Sigmoid colon (tissue), 4 donors: ENCODE results near the gene FAM76A.

Source experiments
- EP300 ChIP-seq, 4 donors: sonication (generic); formaldehyde crosslinking; IDR thresholded peaks; one replicate each; pipeline ENCODE4 v1.6.1; 2017; ENCODE audit warnings: antibody characterized with exemption in 4 of 4
- POLR2A ChIP-seq, 2 donors: fragments of 450-650 bp; IDR thresholded peaks; one replicate each; pipeline ENCODE4 v1.6.1; 2016; ENCODE audit warnings: antibody characterized with exemption in 2 of 2, mild to moderate bottlenecking in 2 of 2, moderate library complexity in 2 of 2
- POLR2AphosphoS5 ChIP-seq, 4 donors: sonication (generic); formaldehyde crosslinking; IDR thresholded peaks; one replicate each; pipeline ENCODE4 v1.6.1; 2017; ENCODE audit warnings: antibody characterized with exemption in 4 of 4
- TF ChIP-seq, protein P1 (sequence below), 4 experiments: fragments of 450-650 bp in 3 of 4; fragments of 200-600 bp in 1 of 4; IDR thresholded peaks; one replicate each; pipeline ENCODE4 v1.5.1; 2016 to 2019; ENCODE audit warnings: antibody characterized with exemption in 4 of 4, mild to moderate bottlenecking in 3 of 4, moderate library complexity in 2 of 4

GRCh38 chr1:27763358-27763757, 37.6 kb downstream of the FAM76A start:
- TF ChIP-seq, protein P1, sequence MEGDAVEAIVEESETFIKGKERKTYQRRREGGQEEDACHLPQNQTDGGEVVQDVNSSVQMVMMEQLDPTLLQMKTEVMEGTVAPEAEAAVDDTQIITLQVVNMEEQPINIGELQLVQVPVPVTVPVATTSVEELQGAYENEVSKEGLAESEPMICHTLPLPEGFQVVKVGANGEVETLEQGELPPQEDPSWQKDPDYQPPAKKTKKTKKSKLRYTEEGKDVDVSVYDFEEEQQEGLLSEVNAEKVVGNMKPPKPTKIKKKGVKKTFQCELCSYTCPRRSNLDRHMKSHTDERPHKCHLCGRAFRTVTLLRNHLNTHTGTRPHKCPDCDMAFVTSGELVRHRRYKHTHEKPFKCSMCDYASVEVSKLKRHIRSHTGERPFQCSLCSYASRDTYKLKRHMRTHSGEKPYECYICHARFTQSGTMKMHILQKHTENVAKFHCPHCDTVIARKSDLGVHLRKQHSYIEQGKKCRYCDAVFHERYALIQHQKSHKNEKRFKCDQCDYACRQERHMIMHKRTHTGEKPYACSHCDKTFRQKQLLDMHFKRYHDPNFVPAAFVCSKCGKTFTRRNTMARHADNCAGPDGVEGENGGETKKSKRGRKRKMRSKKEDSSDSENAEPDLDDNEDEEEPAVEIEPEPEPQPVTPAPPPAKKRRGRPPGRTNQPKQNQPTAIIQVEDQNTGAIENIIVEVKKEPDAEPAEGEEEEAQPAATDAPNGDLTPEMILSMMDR (IDR thresholded peaks at IDR 0.05) = no peak
- no peak for TF ChIP-seq POLR2A (IDR thresholded peaks at IDR 0.05)
- TF ChIP-seq EP300 (IDR thresholded peaks at IDR 0.05) = no peak
- TF ChIP-seq POLR2AphosphoS5 (IDR thresholded peaks at IDR 0.05) = no peak
